T47D (cell line): Measurements from ENCODE around the gene FDXACB1.

ENCODE experiments used
- DNase-seq, 2 experiments: peaks; one replicate each; pipeline versions ENCODE4 v3.0.0 to v3.0.0-alpha.2; 2011 to 2012; ENCODE audit warnings: low read depth in 1 of 2, low spot score in 1 of 2
- JUND ChIP-seq: IDR thresholded peaks from 2 replicates; pipeline ENCODE4 v1.6.1; 2012; ENCODE audit warnings: low read depth
- in situ Hi-C: cut with HindIII; loops from 2 replicates; pipeline ENCODE4 v1.10.0; 2016; ENCODE audit warnings: low sequenced_read_pairs, low pct_unique_long_range_greater_than_20kb

Gene FDXACB1

DNA sequence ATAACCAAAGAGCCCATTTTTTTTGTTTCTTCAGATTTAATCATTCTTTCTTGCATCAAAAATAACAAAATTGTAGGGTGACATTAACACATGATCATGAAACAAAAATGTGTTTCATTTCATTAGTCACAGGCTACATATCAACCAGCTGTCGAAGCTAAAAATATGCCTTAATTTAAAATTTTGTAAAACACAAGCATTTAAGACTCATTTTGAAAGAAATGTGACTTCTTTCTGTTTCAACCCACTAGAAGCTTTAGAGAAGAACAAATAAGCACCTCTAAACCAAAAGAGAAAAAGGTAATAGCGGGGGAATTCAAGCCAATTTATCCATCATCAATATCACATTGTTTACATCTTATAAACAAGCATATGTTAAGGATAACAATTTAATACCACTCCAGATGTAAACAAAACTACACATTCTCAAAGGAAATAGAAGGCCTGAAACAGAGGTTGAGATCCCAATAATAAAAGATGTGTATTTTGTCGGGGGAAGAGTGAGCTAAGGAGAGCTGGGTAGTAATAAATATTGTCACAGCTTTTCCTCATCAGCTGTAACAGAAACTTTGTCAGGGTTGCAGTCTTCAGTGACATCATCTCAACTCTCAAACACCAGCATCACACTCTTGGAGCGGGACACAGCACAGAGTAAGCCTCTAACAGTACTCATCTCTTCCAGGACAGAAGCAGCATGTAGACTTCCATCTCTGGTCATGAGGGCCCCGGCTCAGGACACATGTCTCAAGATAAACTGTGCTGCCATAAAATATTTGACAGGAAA is 49.6 kb downstream of the FDXACB1 start:
- no peak for DNase-seq
- in situ Hi-C loops: no loop called here
- TF ChIP-seq JUND: no peak

DNA sequence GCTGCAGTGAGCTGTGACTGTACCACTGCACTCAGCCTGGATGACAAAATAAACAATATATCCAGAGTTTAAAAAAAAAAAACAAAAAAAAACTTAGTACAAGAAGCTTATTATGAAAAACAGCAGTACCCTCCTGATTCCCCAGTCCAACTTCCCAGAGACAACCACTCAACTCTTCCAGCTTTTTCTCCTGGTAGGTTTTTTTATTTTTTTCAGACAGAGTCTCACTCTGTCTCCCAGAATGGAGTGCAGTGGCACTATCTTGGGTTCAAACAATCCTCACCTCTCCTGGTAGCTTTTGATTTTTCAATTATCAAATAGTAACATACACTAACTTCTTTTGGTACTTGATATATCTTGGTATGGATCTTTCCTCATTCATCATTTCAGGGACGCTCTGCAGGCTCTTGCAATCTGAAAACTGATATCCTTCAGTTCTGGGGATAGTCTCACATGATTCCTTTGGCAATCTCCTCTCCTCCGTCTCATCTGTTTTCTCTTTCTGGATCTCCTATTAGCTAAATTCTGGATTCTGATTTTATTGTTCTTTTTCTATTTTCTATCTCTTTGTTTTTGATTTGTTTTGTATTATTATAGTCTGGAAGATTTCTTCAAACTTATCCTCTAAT is 52.5 kb downstream of the FDXACB1 start:
- in situ Hi-C loops: no loop called here
- TF ChIP-seq JUND: no peak
- DNase-seq: no peak
